Right lung (tissue), 5 donors: ENCODE results near the gene MYCBP. TPM values are rescaled to one million over a fixed set of nuclear protein-coding genes. Genes with fewer than 3 reads are reported as not detected.
"Not testable (repeated sequence)": the region's sequence is repeated elsewhere in the genome, so short reads cannot be mapped to it uniquely, and the experiment has no call there.

ENCODE experiments used
- DNase-seq, 2 donors: peaks; one replicate each; pipeline ENCODE4 v3.0.0-alpha.2; 2013
- polyA plus RNA-seq, 5 donors: library from polyadenylated mRNA; unstranded; fragments of 120-200 nt; gene quantifications; one replicate each; pipeline versions ENCODE4 v1.2.1 to v1.2.3, GENCODE V29; 2013; ENCODE audit warnings: inconsistent platforms in 1 of 5, low replicate concordance in 1 of 5; ENCODE audit not compliant: insufficient read length in 5 of 5, insufficient read depth in 1 of 5

MYCBP gene
- polyA plus RNA-seq, 5 donors, result 20.2 to 28.4 (median 23.8) TPM

- peak in 1 of 2 donors; percentile 4 for DNase-seq
Measured at GRCh38 chr1:38872401-38873026, 634 bp downstream of the MYCBP start.

- no peak for DNase-seq
Measured at GRCh38 chr1:38870996-38871395, 2.2 kb downstream of the MYCBP start.

- no peak for DNase-seq
Measured at GRCh38 chr1:38867208-38867607, 5.9 kb downstream of the MYCBP start.

- DNase-seq, result no peak
Measured at GRCh38 chr1:38865112-38865715, 7.9 kb downstream of the MYCBP start.

GRCh38 chr1:38860454-38860795 is 12.7 kb downstream of the MYCBP start:
- no peak for DNase-seq

- DNase-seq, result peak; percentile 96 to 97
Measured at GRCh38 chr1:38859561-38860453, 13.3 kb downstream of the MYCBP start, which contains the start of gene RRAGC. TSS of gene RRAGC (minus strand) at chr1:38859772. CDS start at chr1:38859646, 126 bp downstream.

GRCh38 chr1:38858833-38859560 is 14.2 kb downstream of the MYCBP start:
- peak in 1 of 2 donors; percentile 30 for DNase-seq

- no peak for DNase-seq
Measured at GRCh38 chr1:38852780-38853179, 20.4 kb downstream of the MYCBP start.

GRCh38 chr1:38848071-38848470 is 25.1 kb downstream of the MYCBP start:
- no peak for DNase-seq

- DNase-seq, result no peak
Measured at GRCh38 chr1:38846210-38846609, 26.9 kb downstream of the MYCBP start.

- DNase-seq, result not testable (repeated sequence)
Measured at GRCh38 chr1:38845088-38845487, 28.1 kb downstream of the MYCBP start.

- DNase-seq, result no peak
Measured at GRCh38 chr1:38840281-38840680, 32.9 kb downstream of the MYCBP start.

GRCh38 chr1:38839363-38839762 is 33.8 kb downstream of the MYCBP start:
- no peak for DNase-seq

GRCh38 chr1:38836316-38836715 is 36.8 kb downstream of the MYCBP start:
- not testable (repeated sequence) for DNase-seq

- DNase-seq, result peak; percentile 71 to 81
Measured at GRCh38 chr1:38834937-38835827, 38.0 kb downstream of the MYCBP start.

GRCh38 chr1:38834221-38834782 is 38.8 kb downstream of the MYCBP start:
- DNase-seq, result no peak

- no peak for DNase-seq
Measured at GRCh38 chr1:38833146-38833545, 40.0 kb downstream of the MYCBP start.

GRCh38 chr1:38832370-38832734 is 40.8 kb downstream of the MYCBP start:
- DNase-seq, result no peak

GRCh38 chr1:38831731-38832369 is 41.3 kb downstream of the MYCBP start:
- DNase-seq, result no peak

GRCh38 chr1:38829368-38829767 is 43.8 kb downstream of the MYCBP start:
- no peak for DNase-seq
